Measurements from ENCODE around the gene COMMD10.

GRCh38 chr5:116296335-116297072, 211.7 kb downstream of the COMMD10 start:
- TF ChIP-seq, protein P1, sequence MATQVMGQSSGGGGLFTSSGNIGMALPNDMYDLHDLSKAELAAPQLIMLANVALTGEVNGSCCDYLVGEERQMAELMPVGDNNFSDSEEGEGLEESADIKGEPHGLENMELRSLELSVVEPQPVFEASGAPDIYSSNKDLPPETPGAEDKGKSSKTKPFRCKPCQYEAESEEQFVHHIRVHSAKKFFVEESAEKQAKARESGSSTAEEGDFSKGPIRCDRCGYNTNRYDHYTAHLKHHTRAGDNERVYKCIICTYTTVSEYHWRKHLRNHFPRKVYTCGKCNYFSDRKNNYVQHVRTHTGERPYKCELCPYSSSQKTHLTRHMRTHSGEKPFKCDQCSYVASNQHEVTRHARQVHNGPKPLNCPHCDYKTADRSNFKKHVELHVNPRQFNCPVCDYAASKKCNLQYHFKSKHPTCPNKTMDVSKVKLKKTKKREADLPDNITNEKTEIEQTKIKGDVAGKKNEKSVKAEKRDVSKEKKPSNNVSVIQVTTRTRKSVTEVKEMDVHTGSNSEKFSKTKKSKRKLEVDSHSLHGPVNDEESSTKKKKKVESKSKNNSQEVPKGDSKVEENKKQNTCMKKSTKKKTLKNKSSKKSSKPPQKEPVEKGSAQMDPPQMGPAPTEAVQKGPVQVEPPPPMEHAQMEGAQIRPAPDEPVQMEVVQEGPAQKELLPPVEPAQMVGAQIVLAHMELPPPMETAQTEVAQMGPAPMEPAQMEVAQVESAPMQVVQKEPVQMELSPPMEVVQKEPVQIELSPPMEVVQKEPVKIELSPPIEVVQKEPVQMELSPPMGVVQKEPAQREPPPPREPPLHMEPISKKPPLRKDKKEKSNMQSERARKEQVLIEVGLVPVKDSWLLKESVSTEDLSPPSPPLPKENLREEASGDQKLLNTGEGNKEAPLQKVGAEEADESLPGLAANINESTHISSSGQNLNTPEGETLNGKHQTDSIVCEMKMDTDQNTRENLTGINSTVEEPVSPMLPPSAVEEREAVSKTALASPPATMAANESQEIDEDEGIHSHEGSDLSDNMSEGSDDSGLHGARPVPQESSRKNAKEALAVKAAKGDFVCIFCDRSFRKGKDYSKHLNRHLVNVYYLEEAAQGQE (IDR thresholded peaks at IDR 0.05; ENCODE audit: insufficient read depth in 1 of 2, low read depth in 2 of 2, low read length in 2 of 2), result no peak
- TF ChIP-seq TAF1 (IDR thresholded peaks at IDR 0.05; ENCODE audit: borderline replicate concordance, insufficient read depth, low read length), result no peak
